Spleen (tissue), 7 donors: ENCODE measurements around the gene SEPSECS.

Source experiments
- POLR2A ChIP-seq, 3 donors: fragments of 450-650 bp; IDR thresholded peaks; one replicate each; pipeline ENCODE4 v1.5.1; 2017; ENCODE audit warnings: antibody characterized with exemption in 3 of 3, mild to moderate bottlenecking in 1 of 3
- POLR2AphosphoS5 ChIP-seq, 3 donors: sonication (generic); formaldehyde crosslinking; IDR thresholded peaks; one replicate each; pipeline ENCODE4 v1.5.1; 2017; ENCODE audit warnings: antibody characterized with exemption in 3 of 3
- TF ChIP-seq, protein P1 (sequence below), 11 experiments: fragments of 200-600 bp in 7 of 11; fragments of 450-650 bp in 4 of 11; sonication (generic) in 4 of 11; IDR thresholded peaks in 8 of 11; conservative IDR thresholded peaks in 3 of 11; 1 replicate in 7 of 11; 2 replicates in 4 of 11; pipeline versions ENCODE4 v1.4.0 to v1.8.0; 2016 to 2021; ENCODE audit warnings: antibody characterized with exemption in 11 of 11, inconsistent platforms in 4 of 11, mild to moderate bottlenecking in 1 of 11
- donor health status: DM: no; HTN: no; CAD: no; lungs with moderate emphysema.
- donor health status: DM: no; HTN: no; CAD: no.
- donor health status: DM: no; HTN: no; CAD: no.

DNA sequence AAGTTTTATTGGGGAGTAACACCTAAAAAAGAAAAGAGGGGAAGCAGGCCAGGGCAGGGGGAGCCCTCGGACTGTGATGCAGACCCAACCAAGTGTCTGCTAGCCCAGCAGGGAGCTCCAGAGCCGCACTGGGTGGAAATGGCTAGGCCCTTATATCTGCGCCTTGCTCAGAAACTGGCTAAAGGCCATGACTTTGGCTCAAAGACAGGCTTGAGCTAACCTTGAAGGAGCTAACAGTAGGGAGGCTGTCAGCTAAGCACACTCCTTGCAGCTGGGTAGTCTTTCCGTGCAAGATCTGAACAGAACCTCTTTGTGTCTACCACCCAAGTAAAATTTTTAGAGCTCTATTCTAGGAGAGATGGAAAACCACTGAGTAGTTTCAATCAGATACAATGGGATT is 43.0 kb downstream of the SEPSECS start:
- TF ChIP-seq, protein P1, sequence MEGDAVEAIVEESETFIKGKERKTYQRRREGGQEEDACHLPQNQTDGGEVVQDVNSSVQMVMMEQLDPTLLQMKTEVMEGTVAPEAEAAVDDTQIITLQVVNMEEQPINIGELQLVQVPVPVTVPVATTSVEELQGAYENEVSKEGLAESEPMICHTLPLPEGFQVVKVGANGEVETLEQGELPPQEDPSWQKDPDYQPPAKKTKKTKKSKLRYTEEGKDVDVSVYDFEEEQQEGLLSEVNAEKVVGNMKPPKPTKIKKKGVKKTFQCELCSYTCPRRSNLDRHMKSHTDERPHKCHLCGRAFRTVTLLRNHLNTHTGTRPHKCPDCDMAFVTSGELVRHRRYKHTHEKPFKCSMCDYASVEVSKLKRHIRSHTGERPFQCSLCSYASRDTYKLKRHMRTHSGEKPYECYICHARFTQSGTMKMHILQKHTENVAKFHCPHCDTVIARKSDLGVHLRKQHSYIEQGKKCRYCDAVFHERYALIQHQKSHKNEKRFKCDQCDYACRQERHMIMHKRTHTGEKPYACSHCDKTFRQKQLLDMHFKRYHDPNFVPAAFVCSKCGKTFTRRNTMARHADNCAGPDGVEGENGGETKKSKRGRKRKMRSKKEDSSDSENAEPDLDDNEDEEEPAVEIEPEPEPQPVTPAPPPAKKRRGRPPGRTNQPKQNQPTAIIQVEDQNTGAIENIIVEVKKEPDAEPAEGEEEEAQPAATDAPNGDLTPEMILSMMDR (IDR thresholded peaks at IDR 0.05 in 8 of 11, conservative IDR thresholded peaks at IDR 0.05 in 3 of 11) = no peak
- TF ChIP-seq POLR2AphosphoS5 (IDR thresholded peaks at IDR 0.05) (no peak), POLR2A (IDR thresholded peaks at IDR 0.05) (no peak)
